ENCODE measurements around the gene NAA38.
"Not testable (repeated sequence)": the region's sequence is repeated elsewhere in the genome, so short reads cannot be mapped to it uniquely, and the experiment has no call there.

NAA38 gene

GRCh38 chr17:7824021-7824924 is 33.1 kb downstream of the NAA38 start:
- no peak for DNase-seq (ENCODE audit: low read depth)

- DNase-seq (ENCODE audit: low read depth): no peak
Measured at GRCh38 chr17:7823581-7824001, 33.8 kb downstream of the NAA38 start.

GRCh38 chr17:7822126-7822525 is 35.2 kb downstream of the NAA38 start:
- no peak for DNase-seq (ENCODE audit: low read depth)

- no peak for DNase-seq (ENCODE audit: low read depth)
Measured at GRCh38 chr17:7820231-7820630, 37.1 kb downstream of the NAA38 start.

- no peak for DNase-seq (ENCODE audit: low read depth)
Measured at GRCh38 chr17:7818746-7819645, 38.4 kb downstream of the NAA38 start.

- no peak for DNase-seq (ENCODE audit: low read depth)
Measured at GRCh38 chr17:7818026-7818425, 39.3 kb downstream of the NAA38 start.

- no peak for DNase-seq (ENCODE audit: low read depth)
Measured at GRCh38 chr17:7817643-7817964, 39.8 kb downstream of the NAA38 start.

GRCh38 chr17:7816926-7817642 is 40.3 kb downstream of the NAA38 start:
- DNase-seq (ENCODE audit: low read depth): no peak

GRCh38 chr17:7814969-7815368 is 42.4 kb downstream of the NAA38 start:
- no peak for DNase-seq (ENCODE audit: low read depth)

GRCh38 chr17:7811251-7811650 is 46.1 kb downstream of the NAA38 start:
- DNase-seq (ENCODE audit: low read depth): no peak

- DNase-seq (ENCODE audit: low read depth): not testable (repeated sequence)
Measured at GRCh38 chr17:7809791-7810343, 47.5 kb downstream of the NAA38 start.

GRCh38 chr17:7809086-7809790 is 48.1 kb downstream of the NAA38 start:
- DNase-seq (ENCODE audit: low read depth): no peak

GRCh38 chr17:7807206-7807605 is 50.2 kb downstream of the NAA38 start:
- no peak for DNase-seq (ENCODE audit: low read depth)

Measured in stimulated activated CD8-positive, alpha-beta memory T cell treated with anti-CD3 and anti-CD28 coated beads, Interleukin-12 subunit alpha, Interleukin-12 subunit beta, amount 100 ng/mL, for 4 hours (primary cell).